HepG2 (cell line): Measurements from ENCODE around the gene KMT2D. TPM values are rescaled to one million over a fixed set of nuclear protein-coding genes. Genes with fewer than 3 reads are reported as not detected.

Experiments
- ATAC-seq: fragments of 200-7000 bp; cut with Tn5 transposase; 3 replicates; pipeline ENCODE4 v1.9.1; 2020; ENCODE audit warnings: mild to moderate bottlenecking, moderate library complexity
- BruUV-seq: library from RNA; stranded (reverse); fragments of 400-500 nt; replicated peaks from 2 replicates; lab custom pipeline; 2021; lab: Mats Ljungman, UMichigan
- CTCF ChIA-PET: fragments of 300-600 bp; formaldehyde crosslinking; extraction: SDS; loops from one replicate; lab custom pipeline; 2021; ENCODE audit warnings: low total read pairs, inconsistent platforms, low intra/inter-chr PET ratio; lab: Yijun Ruan, JAX
- POLR2A ChIA-PET: fragments of 350-600 bp; sonication (Branson Sonifier 250); formaldehyde crosslinking; loops from one replicate; lab custom pipeline; 2020; ENCODE audit warnings: antibody characterized with exemption, inconsistent platforms; lab: Yijun Ruan, JAX
- DNase-seq: peaks from one replicate; pipeline ENCODE4 v3.0.0-alpha.2; 2015; ENCODE audit warnings: low spot score
- FAIRE-seq: peaks from 3 replicates; lab custom pipeline; 2011; peaks lifted over from hg19 to GRCh38; lab: Jason Lieb, UNC
- H2AFZ ChIP-seq: one replicate; pipeline ENCODE4 v1.6.1; 2011; ENCODE audit warnings: low read length, inconsistent platforms
- H3K27ac ChIP-seq: fragments of 300-600 bp; 3 replicates; pipeline ENCODE4 v1.8.0; 2011; ENCODE audit warnings: mixed run types, mild to moderate bottlenecking, mixed read lengths, low read length, inconsistent platforms; ENCODE audit not compliant: insufficient read depth; ENCODE audit errors: extremely low read length
- H3K27me3 ChIP-seq, 2 experiments: fragments of 200-600 bp in 1 of 2; 2 replicates in 1 of 2; 3 replicates in 1 of 2; pipeline versions ENCODE4 v1.6.0 to v1.8.0; 2011; ENCODE audit warnings: low read length in 2 of 2, mild to moderate bottlenecking in 2 of 2, moderate library complexity in 2 of 2, inconsistent platforms in 1 of 2; ENCODE audit not compliant: insufficient read depth in 2 of 2, control insufficient read depth in 1 of 2
- H3K36me3 ChIP-seq, 2 experiments: fragments of 200-600 bp in 1 of 2; replicated peaks in 1 of 2; 2 replicates in 1 of 2; 3 replicates in 1 of 2; pipeline versions ENCODE4 v1.5.1 to v1.8.0; 2011; ENCODE audit warnings: low read length in 2 of 2, inconsistent platforms in 1 of 2; ENCODE audit not compliant: insufficient read depth in 2 of 2, control insufficient read depth in 1 of 2
- H3K4me1 ChIP-seq: 2 replicates; pipeline ENCODE4 v1.5.1; 2012; ENCODE audit warnings: low read length, inconsistent platforms; ENCODE audit not compliant: insufficient read depth
- H3K4me2 ChIP-seq: 2 replicates; pipeline ENCODE4 v1.6.0; 2011; ENCODE audit warnings: low read depth, low read length, inconsistent platforms
- H3K4me3 ChIP-seq, 3 experiments: fragments of 200-600 bp in 1 of 3; sonication (generic), shearing (Covaris generic) in 1 of 3; replicated peaks in 1 of 3; 2 replicates each; pipeline ENCODE4 v1.5.1; 2011 to 2016; ENCODE audit warnings: low read length in 3 of 3, inconsistent platforms in 2 of 3, low read depth in 2 of 3, mild to moderate bottlenecking in 2 of 3, control low read depth in 1 of 3, mixed read lengths in 1 of 3; ENCODE audit not compliant: insufficient read depth in 1 of 3
- H3K79me2 ChIP-seq: one replicate; pipeline ENCODE4 v1.6.1; 2011; ENCODE audit warnings: low read length, inconsistent platforms; ENCODE audit not compliant: insufficient read depth
- H3K9ac ChIP-seq: 2 replicates; pipeline ENCODE4 v1.6.0; 2011; ENCODE audit warnings: mild to moderate bottlenecking, low read depth, low read length, inconsistent platforms; ENCODE audit not compliant: insufficient read depth
- H3K9me3 ChIP-seq: 2 replicates; pipeline ENCODE4 v1.5.1; 2012; ENCODE audit warnings: mild to moderate bottlenecking, low read length
- H4K20me1 ChIP-seq: 2 replicates; pipeline ENCODE4 v1.6.0; 2011; ENCODE audit warnings: inconsistent platforms, mild to moderate bottlenecking, low read length, moderate library complexity; ENCODE audit not compliant: insufficient read depth
- SPEN ChIP-seq: sonication (generic); formaldehyde crosslinking; IDR thresholded peaks from 2 replicates; pipeline ENCODE4 v1.5.1; 2020; ENCODE audit warnings: low read depth, mild to moderate bottlenecking, missing genetic modification reagents
- ZBTB38 ChIP-seq: sonication (generic); formaldehyde crosslinking; IDR thresholded peaks from 2 replicates; pipeline ENCODE4 v1.5.1; 2020; ENCODE audit warnings: mild to moderate bottlenecking, missing genetic modification reagents
- whole genome bisulfite sequencing: methylation state at CpG from one replicate; pipeline ENCODE4 v1.1.6; 2017; ENCODE audit warnings: low lambda C conversion rate; 5-methylcytosine and 5-hydroxymethylcytosine counted together
- in situ Hi-C: cut with HindIII; loops from 2 replicates; pipeline ENCODE4 v1.10.0; 2017; ENCODE audit warnings: low pct_unique_long_range_greater_than_20kb; ENCODE audit not compliant: extremely low pct_ligation_motif_present
- intact Hi-C: fragments of 100-400 bp; cut with micrococcal nuclease; formaldehyde crosslinking; loops from one replicate; pipeline ENCODE4 v1.10.0; 2022; ENCODE audit not compliant: unreplicated experiment
- polyA plus RNA-seq, 8 experiments: library from polyadenylated mRNA; depleted of rRNA in 3 of 8; stranded (reverse) in 7 of 8; unstranded in 1 of 8; fragments of >200 nt; fragmentation: Illumina TruSeq in 4 of 8; extraction: Trizol in 4 of 8; gene quantifications; 2 replicates each; pipeline versions ENCODE4 v1.2.1 to v1.2.3, GENCODE V29; 2011 to 2016; ENCODE audit warnings: low read depth in 4 of 8, missing spikeins in 1 of 8, mixed read lengths in 1 of 8; ENCODE audit not compliant: insufficient read depth in 1 of 8
- total RNA-seq, 5 experiments: library from RNA; depleted of rRNA; stranded (reverse); fragments of >200 nt; fragmentation: Illumina TruSeq; extraction: Trizol; gene quantifications; 2 replicates each; pipeline ENCODE4 v1.2.3, GENCODE V29; 2016; ENCODE audit warnings: low read depth in 1 of 5
- TF ChIP-seq, protein P1 (sequence below): sonication (generic); formaldehyde crosslinking; IDR thresholded peaks from 2 replicates; pipeline ENCODE4 v1.8.0; 2022; ENCODE audit warnings: missing genetic modification reagents, low read depth, mild to moderate bottlenecking, borderline replicate concordance
- TF ChIP-seq, protein P2 (sequence below): IDR thresholded peaks from 2 replicates; pipeline ENCODE4 v1.6.1; 2012; ENCODE audit warnings: low read length, improper control_type of control experiment

KMT2D gene
- total and polyA plus RNA-seq, 2 of the 13 experiments (the other 11 are each of a cell fraction or from before 2014, with no cell fraction given): 8.1 to 10.4 TPM

DNA sequence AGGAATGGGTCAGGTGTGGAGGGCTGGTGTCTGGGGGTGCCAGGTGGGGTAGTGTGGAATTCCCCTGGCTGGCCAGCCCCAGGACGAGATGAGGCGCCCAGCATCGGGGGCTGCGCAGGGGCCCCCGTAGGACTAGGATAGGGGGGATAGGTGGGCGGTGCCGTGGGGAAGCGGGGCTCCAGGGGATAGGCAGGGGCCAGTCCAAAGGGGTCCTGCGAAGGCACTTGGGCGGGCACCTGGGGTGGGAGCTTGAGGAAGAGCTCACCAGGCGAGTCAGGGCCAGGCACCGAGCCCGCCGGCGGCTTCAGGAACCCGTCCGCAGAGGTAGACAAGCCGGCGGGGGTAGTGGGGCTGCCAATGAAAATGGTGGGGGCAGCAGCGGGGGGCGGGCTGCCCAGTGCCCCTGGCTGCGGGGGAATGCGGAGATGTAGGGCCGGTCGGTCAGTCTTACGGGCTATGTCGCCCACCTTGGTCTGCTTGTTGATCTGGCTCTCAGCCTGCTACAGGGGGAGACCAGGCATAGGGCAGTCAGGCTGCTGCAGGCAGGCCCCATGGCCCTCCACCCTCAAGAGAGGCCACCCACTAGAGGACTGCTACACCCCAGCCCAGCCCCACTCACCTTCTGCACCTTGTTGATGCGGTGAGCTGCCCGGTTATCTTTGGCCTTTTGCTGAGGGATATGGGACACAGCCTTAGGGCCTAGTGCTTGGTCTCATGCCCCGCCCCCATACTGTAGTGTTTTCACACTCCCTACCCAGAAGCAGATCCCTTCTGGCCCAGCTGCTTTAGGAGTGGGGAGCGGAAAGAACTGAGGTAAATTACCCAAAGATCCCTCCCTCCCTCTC is 19.3 kb downstream of the KMT2D start:
- no peak for ATAC-seq
- Histone ChIP-seq H3K4me2 (no peak overlapping the region), H3K27ac (no peak overlapping the region), H3K9me3 (no peaks in the 10 kb centered on the region), H4K20me1 (0 out of 2 replicates have a peak, but pooled peaks cover 3% of the 10 kb centered on the region), H3K27me3 (no peaks in the 10 kb centered on the region), H3K4me3 (no peak overlapping the region), H3K79me2 (no peaks in the 10 kb centered on the region), H2AFZ (no peak overlapping the region), H3K36me3 (peaks cover 58 to 96% of the 10 kb centered on the region in 2 experiments), H3K4me1 (no peaks in the 10 kb centered on the region), H3K9ac (no peak overlapping the region)
- intact Hi-C loops: no loop called here
- FAIRE-seq: no peak
- DNase-seq: no peak
- in situ Hi-C loops: no loop called here
- TF ChIP-seq SPEN (CRISPR knock-in tag) (no peak), ZBTB38 (CRISPR knock-in tag) (no peak)
- TF ChIP-seq, protein P1, sequence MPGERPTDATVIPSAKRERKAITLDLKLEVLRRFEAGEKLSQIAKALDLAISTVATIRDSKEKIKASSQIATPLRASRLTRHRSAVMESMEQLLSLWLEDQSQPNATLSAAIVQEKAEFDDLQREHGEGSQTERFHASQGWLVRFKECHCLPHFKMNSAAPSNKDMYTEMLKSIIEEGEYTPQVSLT (CRISPR knock-in tag): no peak
- TF ChIP-seq, protein P2, sequence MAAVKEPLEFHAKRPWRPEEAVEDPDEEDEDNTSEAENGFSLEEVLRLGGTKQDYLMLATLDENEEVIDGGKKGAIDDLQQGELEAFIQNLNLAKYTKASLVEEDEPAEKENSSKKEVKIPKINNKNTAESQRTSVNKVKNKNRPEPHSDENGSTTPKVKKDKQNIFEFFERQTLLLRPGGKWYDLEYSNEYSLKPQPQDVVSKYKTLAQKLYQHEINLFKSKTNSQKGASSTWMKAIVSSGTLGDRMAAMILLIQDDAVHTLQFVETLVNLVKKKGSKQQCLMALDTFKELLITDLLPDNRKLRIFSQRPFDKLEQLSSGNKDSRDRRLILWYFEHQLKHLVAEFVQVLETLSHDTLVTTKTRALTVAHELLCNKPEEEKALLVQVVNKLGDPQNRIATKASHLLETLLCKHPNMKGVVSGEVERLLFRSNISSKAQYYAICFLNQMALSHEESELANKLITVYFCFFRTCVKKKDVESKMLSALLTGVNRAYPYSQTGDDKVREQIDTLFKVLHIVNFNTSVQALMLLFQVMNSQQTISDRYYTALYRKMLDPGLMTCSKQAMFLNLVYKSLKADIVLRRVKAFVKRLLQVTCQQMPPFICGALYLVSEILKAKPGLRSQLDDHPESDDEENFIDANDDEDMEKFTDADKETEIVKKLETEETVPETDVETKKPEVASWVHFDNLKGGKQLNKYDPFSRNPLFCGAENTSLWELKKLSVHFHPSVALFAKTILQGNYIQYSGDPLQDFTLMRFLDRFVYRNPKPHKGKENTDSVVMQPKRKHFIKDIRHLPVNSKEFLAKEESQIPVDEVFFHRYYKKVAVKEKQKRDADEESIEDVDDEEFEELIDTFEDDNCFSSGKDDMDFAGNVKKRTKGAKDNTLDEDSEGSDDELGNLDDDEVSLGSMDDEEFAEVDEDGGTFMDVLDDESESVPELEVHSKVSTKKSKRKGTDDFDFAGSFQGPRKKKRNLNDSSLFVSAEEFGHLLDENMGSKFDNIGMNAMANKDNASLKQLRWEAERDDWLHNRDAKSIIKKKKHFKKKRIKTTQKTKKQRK: no peak
- over 99% methylated on average over 23 of the region's 31 CpGs for WGBS
- POLR2A ChIA-PET: no interaction called here
- CTCF ChIA-PET: no interaction called here
- BruUV-seq: no TSS peak
